M059J (cell line): ENCODE results near the gene ANKZF1. TPM values are rescaled to one million over a fixed set of nuclear protein-coding genes. Genes with fewer than 3 reads are reported as not detected.

Source experiments
- DNase-seq: peaks from one replicate; pipeline ENCODE4 v3.0.0-alpha.2; 2012; ENCODE audit warnings: low read depth
- total RNA-seq: library from RNA; depleted of rRNA; stranded (reverse); fragments of >200 nt; shearing (Covaris generic); gene quantifications from 2 replicates; pipeline ENCODE4 v1.2.3, GENCODE V29; 2014; rRNA removed

The ANKZF1 gene
- total RNA-seq, 1 experiment from 2014 or later = 23.5 TPM

DNA sequence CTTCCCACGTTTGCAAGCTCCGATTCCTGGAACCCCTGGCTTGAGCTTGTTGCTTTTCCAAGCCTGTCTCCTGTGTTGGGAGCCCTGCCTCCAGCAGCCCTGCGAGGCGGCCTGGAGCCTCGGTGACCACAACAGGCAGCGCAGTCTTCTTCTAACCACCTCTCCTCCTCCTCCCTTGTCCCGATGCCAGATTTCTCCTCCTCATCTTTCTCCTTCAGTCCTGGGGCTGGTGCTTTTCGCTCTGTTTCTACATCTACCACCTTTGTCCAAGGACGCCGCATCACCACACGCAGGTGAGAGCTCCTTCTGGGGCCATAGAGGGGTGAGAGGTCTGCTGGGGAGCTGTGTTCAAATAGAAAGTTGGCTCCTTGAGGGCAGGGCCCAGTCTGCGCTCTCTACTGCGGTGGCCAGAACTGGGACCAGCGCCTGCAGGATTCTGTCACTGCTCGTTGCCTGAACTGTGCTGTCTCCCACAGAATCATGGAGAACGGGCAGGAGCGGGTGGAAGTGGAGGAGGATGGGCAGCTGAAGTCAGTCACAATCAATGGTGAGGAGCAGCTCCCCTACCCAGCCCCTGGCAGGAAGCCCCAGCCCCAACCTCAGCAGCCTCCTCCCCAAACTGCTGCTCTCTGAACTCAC, 53.5 kb downstream of the ANKZF1 start:
- no peak for DNase-seq

DNA sequence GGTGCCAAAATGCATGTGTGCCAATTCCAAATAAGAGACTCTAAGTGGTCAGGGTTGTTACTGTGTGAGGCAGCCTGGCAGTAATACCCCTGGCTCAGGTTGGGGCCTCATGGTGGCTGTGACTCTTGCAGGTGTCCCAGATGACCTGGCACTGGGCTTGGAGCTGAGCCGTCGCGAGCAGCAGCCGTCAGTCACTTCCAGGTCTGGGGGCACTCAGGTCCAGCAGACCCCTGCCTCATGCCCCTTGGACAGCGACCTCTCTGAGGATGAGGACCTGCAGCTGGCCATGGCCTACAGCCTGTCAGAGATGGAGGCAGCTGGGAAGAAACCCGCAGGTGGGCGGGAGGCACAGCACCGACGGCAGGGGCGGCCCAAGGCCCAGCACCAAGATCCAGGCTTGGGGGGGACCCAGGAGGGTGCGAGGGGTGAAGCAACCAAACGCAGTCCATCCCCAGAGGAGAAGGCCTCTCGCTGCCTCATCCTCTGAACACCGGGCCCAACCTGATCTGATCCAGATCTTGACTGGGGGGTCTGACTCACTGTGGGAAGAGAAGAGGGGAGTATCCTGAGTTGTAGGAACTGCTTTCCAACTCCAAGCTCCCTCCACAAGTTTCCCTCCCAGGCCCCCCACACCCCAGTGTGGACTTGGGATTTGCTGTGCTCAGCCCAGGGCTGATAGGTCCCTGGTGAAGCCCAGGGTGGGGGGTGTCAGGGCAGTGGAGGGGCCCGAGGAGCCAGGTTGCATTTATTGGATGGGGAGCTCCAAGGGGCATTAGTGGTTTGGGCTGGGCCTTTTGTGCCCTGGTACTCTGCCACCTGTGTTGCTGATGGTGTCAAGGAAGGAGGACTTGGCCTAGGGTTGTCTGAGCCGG, 55.1 kb downstream of the ANKZF1 start:
- DNase-seq = no peak

DNA sequence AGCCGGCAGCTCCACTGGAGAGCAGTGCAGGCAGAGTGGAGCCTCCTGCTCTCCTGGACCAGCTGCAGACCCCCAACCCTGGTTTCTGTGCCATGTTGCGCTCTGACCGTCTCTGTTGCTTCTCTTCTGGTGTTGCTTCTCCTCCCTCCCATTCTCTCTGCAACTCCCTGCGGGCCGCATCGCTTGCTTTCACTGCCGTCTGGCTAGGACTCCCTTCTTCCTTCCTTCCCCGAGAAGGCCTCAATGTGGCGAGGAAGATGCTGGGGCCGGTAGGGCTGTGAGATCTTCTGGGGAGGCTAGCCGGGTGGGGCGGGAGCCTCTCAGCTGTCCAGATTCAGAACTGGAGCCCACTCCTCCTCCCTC, 55.7 kb downstream of the ANKZF1 start:
- no peak for DNase-seq

DNA sequence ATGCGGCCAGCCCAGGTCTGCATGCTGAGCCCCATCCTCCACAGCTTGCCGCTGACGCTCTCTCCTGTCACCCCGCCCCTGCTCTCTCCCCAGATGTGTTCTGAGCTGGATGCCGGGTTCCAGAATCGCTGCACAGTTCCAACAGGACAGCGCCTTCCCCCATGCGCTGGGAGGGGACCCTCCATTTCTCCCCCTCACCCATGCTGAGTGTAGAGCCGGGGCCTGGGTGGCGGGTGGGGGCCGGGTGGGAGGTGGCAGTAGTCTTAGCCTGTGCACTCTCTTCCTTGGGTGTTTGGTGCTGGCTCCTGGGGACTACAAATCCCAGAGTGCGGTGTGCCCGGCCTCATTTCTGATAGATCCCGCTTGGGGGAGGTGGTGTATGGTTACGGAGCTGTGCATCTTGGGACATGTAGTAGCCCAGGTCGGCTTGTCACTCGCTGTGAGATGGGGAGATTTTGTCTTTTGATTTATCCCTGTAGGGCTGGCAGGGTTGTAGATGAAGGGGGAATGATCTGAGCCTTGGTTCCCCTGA, 56.4 kb downstream of the ANKZF1 start:
- DNase-seq = no peak

Other genes starting within 250 kb of the ANKZF1 start
- gene FEV, start 244.6 kb upstream of the ANKZF1 start, total RNA-seq = not detected in 2 replicates
- 0.17 TPM in 1 of 2 replicates, not detected in the other for gene CRYBA2, start 236.4 kb upstream of the ANKZF1 start, total RNA-seq
- not detected in 2 replicates for gene CFAP65, start 188.3 kb upstream of the ANKZF1 start, total RNA-seq
- not detected in 2 replicates for gene IHH, start 168.9 kb upstream of the ANKZF1 start, total RNA-seq
- gene NHEJ1, start 69.0 kb upstream of the ANKZF1 start, total RNA-seq = 13.6 and 19.2 TPM in 2 replicates
- gene SLC23A3, start 59.8 kb upstream of the ANKZF1 start, total RNA-seq = 0.02 TPM in 1 of 2 replicates, not detected in the other
- gene CNPPD1, start 52.9 kb upstream of the ANKZF1 start, total RNA-seq = 30.2 and 43.4 TPM in 2 replicates
- gene RETREG2, start 51.5 kb upstream of the ANKZF1 start, total RNA-seq = 54.9 and 66.6 TPM in 2 replicates
- gene ZFAND2B, start 23.0 kb upstream of the ANKZF1 start, total RNA-seq = 25.6 and 40.5 TPM in 2 replicates
- gene ABCB6, start 10.8 kb upstream of the ANKZF1 start, total RNA-seq = 19.5 and 27.5 TPM in 2 replicates
- gene ATG9A, start 170 bp upstream of the ANKZF1 start, total RNA-seq = 61.5 and 73.3 TPM in 2 replicates
- 6.2 and 8.0 TPM in 2 replicates for gene GLB1L, start 15.6 kb downstream of the ANKZF1 start, total RNA-seq
- 24.5 and 33.7 TPM in 2 replicates for gene STK16, start 15.7 kb downstream of the ANKZF1 start, total RNA-seq
- gene TUBA4B, start 23.4 kb downstream of the ANKZF1 start, total RNA-seq = not detected in 2 replicates
- 105 and 129 TPM in 2 replicates for gene TUBA4A, start 24.1 kb downstream of the ANKZF1 start, total RNA-seq
- 33.2 and 45.9 TPM in 2 replicates for gene DNAJB2, start 49.6 kb downstream of the ANKZF1 start, total RNA-seq
- gene PTPRN, start 79.6 kb downstream of the ANKZF1 start, total RNA-seq = 1.1 and 1.7 TPM in 2 replicates
- gene RESP18, start 102.9 kb downstream of the ANKZF1 start, total RNA-seq = not detected in 2 replicates
- 75.8 and 88.2 TPM in 2 replicates for gene DNPEP, start 158.1 kb downstream of the ANKZF1 start, total RNA-seq
- gene DES, start 188.6 kb downstream of the ANKZF1 start, total RNA-seq = 0.37 TPM in 1 of 2 replicates, not detected in the other
- 9.8 and 13.9 TPM in 2 replicates for gene SPEG, start 205.0 kb downstream of the ANKZF1 start, total RNA-seq